ENCODE data around the gene HYPK. TPM values are rescaled to one million over a fixed set of nuclear protein-coding genes. Genes with fewer than 3 reads are reported as not detected.

The HYPK gene
- total RNA-seq, 4 donors from 2014 or later: 4.3 to 17.4 (median 12.4) TPM

GRCh38 chr15:43776718-43777266 is 23.6 kb upstream of the HYPK start, which contains the start of gene ELL3:
Gene ELL3 (minus strand): TSS chr15:43776966. CDS start chr15:43776901, 65 bp downstream.
- DNase-seq (ENCODE audit: low spot score in 2 of 2): peak; percentile 73 to 94

GRCh38 chr15:43777267-43777914 is 23.0 kb upstream of the HYPK start:
- intact Hi-C loops (cut with DNase I; ENCODE audit: low total_unique reads): no loop called here
- no peak for TF ChIP-seq POLR2A (IDR thresholded peaks at IDR 0.05)
- TF ChIP-seq CTCF (IDR thresholded peaks at IDR 0.05): peak in 1 of 3 donors; percentile 46
- DNase-seq (ENCODE audit: low spot score in 2 of 2): peak; percentile 76 to 97
- 0 to 2% methylated on average over 26 to 27 of the region's 31 CpGs for WGBS, 2 donors
- peak overlapping the region; percentile 61 for H3K4me3 ChIP-seq (ENCODE audit: low read depth, poor library complexity, severe bottlenecking)

More at GRCh38 chr15:43776718-43777266, 23.6 kb upstream of the HYPK start, which contains the start of gene ELL3:
- H3K4me3 ChIP-seq (ENCODE audit: low read depth, poor library complexity, severe bottlenecking): peak within 1 kb of the TSS; percentile 61
- 0 to 2% methylated on average over 10 to 18 of the region's 41 CpGs for WGBS, 2 donors
- TF ChIP-seq POLR2A (IDR thresholded peaks at IDR 0.05) (no peak), CTCF (IDR thresholded peaks at IDR 0.05) (no peak)
- intact Hi-C loops (cut with DNase I; ENCODE audit: low total_unique reads): no loop called here

- no peak for DNase-seq (ENCODE audit: low spot score in 2 of 2)
- no peak overlapping the region for H3K4me3 ChIP-seq (ENCODE audit: low read depth, poor library complexity, severe bottlenecking)
- 87% methylated on average over 1 of the region's 1 CpG for WGBS, 2 donors
- intact Hi-C loops (cut with DNase I; ENCODE audit: low total_unique reads): no loop called here
- no peak for TF ChIP-seq CTCF (IDR thresholded peaks at IDR 0.05)
- no peak for TF ChIP-seq POLR2A (IDR thresholded peaks at IDR 0.05)
These were observed 21.4 kb upstream of the HYPK start for GRCh38 chr15:43779016-43779415.

GRCh38 chr15:43789409-43789808 is 11.0 kb upstream of the HYPK start:
- 93 to 95% methylated on average over 3 of the region's 3 CpGs for WGBS, 2 donors
- intact Hi-C loops (cut with DNase I; ENCODE audit: low total_unique reads): no loop called here
- TF ChIP-seq CTCF (IDR thresholded peaks at IDR 0.05): no peak
- TF ChIP-seq POLR2A (IDR thresholded peaks at IDR 0.05): no peak
- DNase-seq (ENCODE audit: low spot score in 2 of 2): no peak
- no peak overlapping the region for H3K4me3 ChIP-seq (ENCODE audit: low read depth, poor library complexity, severe bottlenecking)

- intact Hi-C loops (cut with DNase I; ENCODE audit: low total_unique reads): no loop called here
- peak in 1 of 2 donors; percentile 97 for TF ChIP-seq POLR2A (IDR thresholded peaks at IDR 0.05)
- TF ChIP-seq CTCF (IDR thresholded peaks at IDR 0.05): no peak
- H3K4me3 ChIP-seq (ENCODE audit: low read depth, poor library complexity, severe bottlenecking): peak within 1 kb of the TSS; percentile 95
- DNase-seq (ENCODE audit: low spot score in 2 of 2): peak; percentile 100
- 1% methylated on average over 53 to 57 of the region's 66 CpGs for WGBS, 2 donors
These were observed 8.2 kb upstream of the HYPK start, which contains the start of gene SERF2 for GRCh38 chr15:43791993-43792760. Gene SERF2 (plus strand): TSS chr15:43792320. CDS start chr15:43792377, 57 bp downstream.
